KMS-11 (cell line): ENCODE results near the gene BBX.
"Not testable (repeated sequence)": the region's sequence is repeated elsewhere in the genome, so short reads cannot be mapped to it uniquely, and the experiment has no call there.

ENCODE experiments used
- H2AFZ ChIP-seq: fragments of 200-600 bp; sonication (generic); 2 replicates; pipeline ENCODE4 v1.6.1; 2016; ENCODE audit warnings: antibody characterized with exemption, mixed run types, low read depth
- H3K27ac ChIP-seq: fragments of 200-600 bp; sonication (generic); 2 replicates; pipeline ENCODE4 v1.6.1; 2016; ENCODE audit warnings: mild to moderate bottlenecking, mixed run types
- H3K27me3 ChIP-seq: fragments of 200-600 bp; sonication (generic); 2 replicates; pipeline ENCODE4 v1.6.1; 2017; ENCODE audit warnings: mild to moderate bottlenecking, low read depth, mixed run types, moderate library complexity; ENCODE audit not compliant: insufficient read depth
- H3K36me3 ChIP-seq: fragments of 200-600 bp; sonication (generic); 2 replicates; pipeline ENCODE4 v1.6.1; 2017; ENCODE audit warnings: mild to moderate bottlenecking, mixed run types; ENCODE audit not compliant: insufficient read depth
- H3K4me1 ChIP-seq: fragments of 200-600 bp; sonication (generic); 2 replicates; pipeline ENCODE4 v1.6.1; 2016; ENCODE audit warnings: mild to moderate bottlenecking, low read depth, mixed run types; ENCODE audit not compliant: poor library complexity, severe bottlenecking
- H3K4me2 ChIP-seq: fragments of 200-600 bp; sonication (generic); 2 replicates; pipeline ENCODE4 v1.7.0; 2016; ENCODE audit warnings: mild to moderate bottlenecking, mixed run types
- H3K4me3 ChIP-seq: fragments of 200-600 bp; sonication (generic); IDR thresholded peaks from 2 replicates; pipeline ENCODE4 v1.6.1; 2017; ENCODE audit warnings: low read depth, low read length, mixed read lengths; ENCODE audit not compliant: insufficient read depth
- H3K79me2 ChIP-seq: fragments of 200-600 bp; sonication (generic); 2 replicates; pipeline ENCODE4 v1.6.1; 2016; ENCODE audit warnings: low read depth, mixed run types; ENCODE audit not compliant: insufficient read depth
- H3K9ac ChIP-seq: fragments of 200-600 bp; sonication (generic); 2 replicates; pipeline ENCODE4 v1.6.1; 2016; ENCODE audit warnings: mild to moderate bottlenecking, mixed run types
- H4K20me1 ChIP-seq: fragments of 200-600 bp; sonication (generic); 2 replicates; pipeline ENCODE4 v1.6.1; 2016; ENCODE audit warnings: mild to moderate bottlenecking, mixed run types; ENCODE audit not compliant: insufficient read depth
- CTCF ChIP-seq: fragments of 200-600 bp; sonication (generic); conservative IDR thresholded peaks from 2 replicates; pipeline ENCODE4 v1.6.1; 2017; ENCODE audit warnings: low read depth, mild to moderate bottlenecking, antibody characterized with exemption, low read length, moderate library complexity, mixed read lengths

The BBX gene

DNA sequence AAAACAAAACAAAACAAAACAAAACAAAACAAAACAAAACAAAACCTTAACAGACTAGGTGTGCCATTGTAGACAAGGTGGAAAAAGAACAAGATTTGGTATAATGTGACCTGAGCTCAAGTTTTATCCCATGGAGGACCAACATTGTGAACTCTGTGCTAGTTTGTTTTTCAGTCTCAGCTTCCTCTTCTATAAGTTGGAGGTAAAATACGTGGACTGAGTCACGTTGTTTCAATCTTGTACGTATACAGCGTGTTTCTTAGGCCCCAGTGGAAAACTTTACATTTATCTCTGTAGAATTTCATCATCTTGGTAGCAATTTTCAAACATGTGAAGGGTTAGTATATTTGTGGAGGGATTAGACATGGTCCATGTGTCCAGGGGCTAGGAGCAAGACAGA is 306.4 kb downstream of the BBX start:
- Histone ChIP-seq H3K4me1 (no peaks in the 10 kb centered on the region), H3K79me2 (no peaks in the 10 kb centered on the region), H3K27me3 (no peaks in the 10 kb centered on the region), H3K4me3 (no peak overlapping the region), H3K9ac (no peak overlapping the region), H2AFZ (no peak overlapping the region; the same call in 1 of the 2 replicates), H3K36me3 (no peaks in the 10 kb centered on the region), H4K20me1 (no peaks in the 10 kb centered on the region), H3K4me2 (no peak overlapping the region), H3K27ac (no peak overlapping the region)
- TF ChIP-seq CTCF = no peak

- Histone ChIP-seq H4K20me1 (no peaks in the 10 kb centered on the region), H3K79me2 (no peaks in the 10 kb centered on the region), H3K27me3 (no peaks in the 10 kb centered on the region), H3K27ac (no peak overlapping the region), H3K4me1 (no peaks in the 10 kb centered on the region), H3K4me3 (no peak overlapping the region), H3K9ac (no peak overlapping the region), H3K4me2 (no peak overlapping the region), H3K36me3 (no peaks in the 10 kb centered on the region), H2AFZ (no peak overlapping the region)
- no peak for TF ChIP-seq CTCF
Observed at GRCh38 chr3:107831590-107831989, 308.8 kb downstream of the BBX start.

DNA sequence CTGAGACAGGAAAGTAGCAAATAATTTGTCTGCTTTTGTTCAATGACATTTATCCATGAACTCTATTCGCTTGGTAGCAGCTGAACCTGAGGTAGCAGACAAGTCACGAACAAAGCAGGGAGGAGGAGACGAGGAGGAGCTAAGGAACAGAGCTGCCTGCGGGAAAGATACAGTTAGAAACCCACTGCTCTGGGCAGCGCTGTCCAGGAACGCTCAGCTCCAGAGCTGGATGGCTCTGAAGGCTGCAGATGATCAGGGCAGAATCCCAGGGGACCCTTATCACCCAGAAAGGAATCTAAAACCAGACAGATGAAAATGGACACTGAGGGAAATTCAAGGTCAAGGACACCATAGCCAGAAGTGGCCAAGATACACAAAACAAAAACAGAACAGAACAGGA is 310.3 kb downstream of the BBX start:
- H3K4me3 ChIP-seq = no peak overlapping the region
- no peaks in the 10 kb centered on the region for H3K79me2 ChIP-seq
- H4K20me1 ChIP-seq = no peaks in the 10 kb centered on the region
- peaks cover 1% of the 10 kb centered on the region for H3K4me1 ChIP-seq
- H3K9ac ChIP-seq = no peak overlapping the region
- no peak overlapping the region for H3K27ac ChIP-seq
- H3K4me2 ChIP-seq = no peak overlapping the region
- H2AFZ ChIP-seq = no peak overlapping the region
- no peaks in the 10 kb centered on the region for H3K27me3 ChIP-seq
- H3K36me3 ChIP-seq = no peaks in the 10 kb centered on the region
- no peak for TF ChIP-seq CTCF

GRCh38 chr3:107833722-107834416 is 311.1 kb downstream of the BBX start:
- no peak for TF ChIP-seq CTCF

DNA sequence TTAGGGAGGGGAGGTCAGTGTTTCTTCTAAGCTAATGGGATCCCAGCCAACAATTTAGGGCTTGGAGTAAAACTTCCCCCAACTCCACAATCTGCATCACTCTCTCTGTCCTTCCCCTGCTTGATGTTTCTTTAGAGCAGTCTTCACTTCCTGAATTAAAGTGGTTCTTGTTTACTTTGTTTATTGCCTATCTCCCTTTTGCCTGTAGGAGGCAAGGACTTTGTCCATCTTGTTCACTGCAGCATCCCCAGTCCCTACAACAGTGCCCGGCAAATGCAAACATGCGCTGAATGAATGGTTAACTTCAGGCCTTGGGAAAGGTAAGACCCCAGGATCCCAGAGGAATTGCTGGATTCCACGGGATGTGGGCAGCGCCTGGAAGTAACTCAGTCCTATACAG is 312.2 kb downstream of the BBX start:
- H3K36me3 ChIP-seq, H2AFZ ChIP-seq, H3K4me2 ChIP-seq: not testable (repeated sequence)

More at GRCh38 chr3:107833722-107834416, 311.1 kb downstream of the BBX start:
- H3K9ac ChIP-seq = no peak overlapping the region
- H3K79me2 ChIP-seq = no peaks in the 10 kb centered on the region
- H3K4me2 ChIP-seq = no peak overlapping the region
- no peak overlapping the region for H2AFZ ChIP-seq
- no peak overlapping the region for H3K4me3 ChIP-seq
- no peaks in the 10 kb centered on the region for H4K20me1 ChIP-seq
- H3K27ac ChIP-seq = no peak overlapping the region
- H3K4me1 ChIP-seq = peaks cover 6% of the 10 kb centered on the region
- no peaks in the 10 kb centered on the region for H3K27me3 ChIP-seq
- H3K36me3 ChIP-seq = no peaks in the 10 kb centered on the region

More for the DNA sequence above, 312.2 kb downstream of the BBX start:
- H4K20me1 ChIP-seq, H3K27me3 ChIP-seq, H3K79me2 ChIP-seq, H3K27ac ChIP-seq, H3K4me1 ChIP-seq, H3K4me3 ChIP-seq, H3K9ac ChIP-seq: not testable (repeated sequence)
